Measurements from ENCODE around the gene MYOZ3.

GRCh38 chr5:150672884-150673275, 11.8 kb downstream of the MYOZ3 start:
- TF ChIP-seq, protein P1, sequence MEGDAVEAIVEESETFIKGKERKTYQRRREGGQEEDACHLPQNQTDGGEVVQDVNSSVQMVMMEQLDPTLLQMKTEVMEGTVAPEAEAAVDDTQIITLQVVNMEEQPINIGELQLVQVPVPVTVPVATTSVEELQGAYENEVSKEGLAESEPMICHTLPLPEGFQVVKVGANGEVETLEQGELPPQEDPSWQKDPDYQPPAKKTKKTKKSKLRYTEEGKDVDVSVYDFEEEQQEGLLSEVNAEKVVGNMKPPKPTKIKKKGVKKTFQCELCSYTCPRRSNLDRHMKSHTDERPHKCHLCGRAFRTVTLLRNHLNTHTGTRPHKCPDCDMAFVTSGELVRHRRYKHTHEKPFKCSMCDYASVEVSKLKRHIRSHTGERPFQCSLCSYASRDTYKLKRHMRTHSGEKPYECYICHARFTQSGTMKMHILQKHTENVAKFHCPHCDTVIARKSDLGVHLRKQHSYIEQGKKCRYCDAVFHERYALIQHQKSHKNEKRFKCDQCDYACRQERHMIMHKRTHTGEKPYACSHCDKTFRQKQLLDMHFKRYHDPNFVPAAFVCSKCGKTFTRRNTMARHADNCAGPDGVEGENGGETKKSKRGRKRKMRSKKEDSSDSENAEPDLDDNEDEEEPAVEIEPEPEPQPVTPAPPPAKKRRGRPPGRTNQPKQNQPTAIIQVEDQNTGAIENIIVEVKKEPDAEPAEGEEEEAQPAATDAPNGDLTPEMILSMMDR (conservative IDR thresholded peaks at IDR 0.05; ENCODE audit: low read depth, low read length), result no peak
- TF ChIP-seq EZH2 (IDR thresholded peaks at IDR 0.05; ENCODE audit: low read length, unreplicated experiment) (no peak), EZH2phosphoT487 (IDR thresholded peaks at IDR 0.05; ENCODE audit: borderline replicate concordance, low read length) (no peak)

Data from PC-3 (cell line).